ENCODE results near the gene PGD.

GRCh38 chr1:10368194-10368593 lies 30.7 kb upstream of the PGD start:
- TF ChIP-seq CTCF (conservative IDR thresholded peaks at IDR 0.05; ENCODE audit: low read depth, low read length) (no peak), EZH2phosphoT487 (IDR thresholded peaks at IDR 0.05; ENCODE audit: borderline replicate concordance, low read length) (no peak)
